Skin epidermis (tissue), 12 donors: ENCODE results near the gene PIP4K2B.

ENCODE experiments used
- H3K27ac ChIP-seq, 21 experiments: fragments of 200-600 bp; sonication (generic) in 11 of 21; one replicate each; pipeline ENCODE4 v1.5.0; 2020; ENCODE audit warnings: mild to moderate bottlenecking in 3 of 21, inconsistent platforms in 2 of 21, moderate library complexity in 2 of 21
- H3K4me3 ChIP-seq, 7 experiments: fragments of 200-600 bp; sonication (generic) in 2 of 7; one replicate each; pipeline ENCODE4 v1.5.0; 2020; ENCODE audit warnings: inconsistent platforms in 2 of 7, mild to moderate bottlenecking in 2 of 7, moderate library complexity in 1 of 7

Gene PIP4K2B

DNA sequence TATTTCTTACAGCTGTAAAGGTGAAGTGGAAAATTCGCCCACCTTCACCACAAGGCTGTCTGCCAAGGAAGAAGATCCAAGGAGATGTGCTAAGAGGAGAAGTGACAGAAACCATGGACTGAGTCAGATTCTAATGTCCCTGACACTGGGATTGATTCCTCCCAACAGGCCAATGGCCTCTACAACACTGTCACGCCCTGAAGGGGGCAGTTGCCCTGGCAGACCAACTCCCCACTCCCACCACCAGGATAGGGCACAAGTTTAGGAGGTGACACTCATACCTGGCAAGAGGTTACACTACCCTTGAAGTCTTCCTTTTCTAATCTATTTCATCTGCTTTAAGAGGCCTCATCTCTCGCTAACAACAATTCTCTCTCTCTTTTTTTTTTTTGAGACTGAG is 16.1 kb downstream of the PIP4K2B start:
- no peak overlapping the region for H3K27ac ChIP-seq
- H3K4me3 ChIP-seq, result no peak overlapping the region

DNA sequence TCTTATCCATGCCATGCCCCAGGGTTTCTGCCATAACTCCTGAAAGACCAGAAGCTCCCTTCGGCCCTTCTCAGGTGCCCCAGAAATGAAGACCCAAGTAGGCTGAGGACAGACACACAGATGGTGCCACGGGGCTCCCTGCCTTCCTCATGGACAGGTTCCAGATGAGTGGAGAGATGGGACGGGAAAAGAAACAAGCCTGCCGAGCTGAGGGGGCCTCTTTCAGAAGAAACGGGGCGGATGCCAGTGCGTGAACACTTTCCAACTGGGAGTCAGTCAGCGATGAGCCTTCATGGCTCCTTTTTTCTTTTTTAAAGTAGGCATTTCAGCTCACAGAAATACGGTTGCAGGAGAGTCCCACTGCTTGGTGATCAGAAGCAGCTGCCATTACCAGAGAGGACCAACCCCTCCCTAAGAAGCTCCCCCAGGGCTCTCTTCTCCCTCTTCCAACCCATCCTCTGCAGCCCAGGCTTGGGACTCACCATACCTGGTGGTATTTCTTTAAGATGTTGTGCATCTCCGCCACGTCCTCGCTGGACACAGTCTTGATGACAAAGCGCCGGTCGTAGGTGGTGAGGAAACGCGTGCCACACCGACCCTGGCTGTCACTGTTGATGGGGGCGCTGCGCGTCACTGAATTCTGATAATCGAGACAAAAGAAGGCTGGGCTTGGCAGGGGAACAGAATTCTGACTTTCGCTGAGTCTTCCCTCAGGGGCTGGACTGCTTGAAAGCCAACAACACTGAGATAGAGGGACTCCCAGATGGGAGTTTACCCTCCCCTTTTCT is 19.2 kb downstream of the PIP4K2B start:
- H3K27ac ChIP-seq, result no peak overlapping the region
- H3K4me3 ChIP-seq, result no peak overlapping the region

DNA sequence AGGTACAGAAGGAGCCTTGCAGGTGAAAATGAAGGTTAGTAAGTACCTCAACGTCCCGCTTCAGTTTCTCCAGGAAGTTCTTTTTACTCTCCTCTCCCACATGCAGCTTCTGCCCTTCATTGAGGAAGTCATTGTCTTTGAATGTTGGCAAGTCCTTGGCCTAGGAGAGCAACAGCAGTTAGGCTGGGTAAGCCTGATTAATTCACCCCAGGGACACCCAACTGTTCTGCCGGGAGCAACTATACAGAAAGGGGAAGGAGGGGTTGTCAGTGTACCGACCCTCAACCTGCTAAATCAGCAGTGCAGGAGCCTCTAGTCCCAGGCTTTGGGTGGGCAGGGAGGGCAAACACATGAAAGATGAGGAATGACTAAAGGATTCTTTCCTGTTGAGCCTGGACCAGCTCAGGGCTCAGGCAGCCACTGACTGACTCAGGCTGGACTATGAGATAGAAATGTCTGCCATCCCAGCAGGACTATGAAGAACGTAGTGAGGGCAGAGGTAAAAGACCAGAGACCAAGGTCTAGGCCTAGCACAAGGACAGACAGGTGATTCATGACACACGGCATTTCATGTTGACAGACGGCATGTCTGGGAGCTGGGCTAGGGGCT is 21.6 kb downstream of the PIP4K2B start:
- no peak overlapping the region for H3K27ac ChIP-seq

DNA sequence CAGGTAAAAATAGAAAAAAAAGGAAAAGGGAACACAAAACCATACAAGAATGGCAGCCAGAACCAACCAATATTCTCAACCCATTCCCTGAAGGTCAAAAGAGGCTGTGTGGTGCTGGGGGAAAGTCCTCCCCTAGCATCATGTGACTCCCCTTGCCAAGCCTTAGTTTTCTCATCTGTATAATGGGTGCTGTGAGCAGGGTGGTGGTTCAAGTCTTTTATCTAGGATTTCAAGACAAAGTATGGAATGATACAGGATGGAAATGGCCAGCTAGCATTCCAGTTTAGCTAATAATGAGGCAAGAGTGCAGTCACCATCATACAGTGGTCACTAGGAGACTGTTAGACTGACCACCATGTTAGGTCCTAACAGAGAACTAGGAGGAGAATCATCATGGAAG is 26.1 kb downstream of the PIP4K2B start:
- no peak overlapping the region for H3K27ac ChIP-seq
- no peak overlapping the region for H3K4me3 ChIP-seq

More for the DNA sequence above, 21.6 kb downstream of the PIP4K2B start:
- no peak overlapping the region for H3K4me3 ChIP-seq

DNA sequence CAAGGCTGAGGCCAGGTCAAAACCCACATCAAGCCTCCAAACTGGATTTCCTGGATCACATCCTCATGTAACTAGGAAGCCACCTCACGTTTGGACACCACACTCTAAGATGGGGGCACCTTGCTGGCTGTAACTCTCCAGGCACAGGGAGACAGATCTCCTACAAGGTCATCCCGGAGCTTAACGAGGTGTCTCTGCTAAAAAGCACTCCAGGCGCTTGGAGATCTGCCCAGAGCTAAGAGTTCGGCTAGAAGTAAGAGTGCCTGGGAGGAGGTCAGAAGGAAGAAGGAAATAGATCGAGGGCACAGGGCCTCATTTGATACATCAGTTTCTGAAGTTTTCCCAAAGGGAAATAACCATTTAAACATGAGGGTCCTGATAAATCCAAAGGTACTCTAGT is 30.9 kb downstream of the PIP4K2B start:
- H3K4me3 ChIP-seq, result no peak overlapping the region
- no peak overlapping the region for H3K27ac ChIP-seq

DNA sequence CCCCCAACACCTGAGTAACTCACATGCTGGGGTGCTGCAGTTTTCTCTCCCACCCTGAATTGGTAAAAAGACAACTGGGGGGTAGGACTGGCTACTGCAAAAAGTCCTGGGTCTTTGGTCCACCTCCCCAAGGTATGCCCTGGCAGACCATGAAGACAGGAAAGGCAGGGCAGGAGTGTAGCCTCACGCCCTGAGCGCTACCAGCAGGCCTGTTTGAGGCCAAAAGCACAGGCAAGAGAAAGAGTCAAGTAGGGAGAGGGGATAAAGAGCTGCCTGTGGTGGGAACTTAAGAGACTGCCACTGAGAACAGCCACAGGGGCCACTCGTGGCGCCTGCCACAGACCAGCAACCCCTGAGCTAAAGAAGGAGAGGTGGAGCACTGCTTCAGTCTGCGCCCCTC is 33.0 kb downstream of the PIP4K2B start:
- no peak overlapping the region for H3K27ac ChIP-seq
- no peak overlapping the region for H3K4me3 ChIP-seq

DNA sequence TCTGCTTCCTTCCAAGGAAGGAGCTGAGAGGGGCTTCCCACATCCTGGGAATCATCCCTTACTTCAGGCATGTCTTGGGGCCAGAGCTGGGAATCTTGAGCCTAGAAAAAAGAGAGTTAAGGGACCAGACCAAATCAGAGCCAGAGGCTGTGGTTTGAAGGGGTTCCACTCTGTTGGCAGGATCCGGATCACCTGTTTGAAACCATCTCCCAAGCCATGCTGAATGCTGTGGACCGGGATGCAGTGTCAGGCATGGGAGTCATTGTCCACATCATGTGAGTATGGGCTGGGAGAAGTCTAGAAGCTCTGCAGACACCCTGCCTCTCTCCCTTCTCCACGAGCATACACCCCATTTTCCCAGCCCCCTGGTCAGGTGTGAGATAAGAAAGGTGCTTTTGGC is 37.1 kb downstream of the PIP4K2B start:
- H3K4me3 ChIP-seq, result no peak overlapping the region
- no peak overlapping the region for H3K27ac ChIP-seq

DNA sequence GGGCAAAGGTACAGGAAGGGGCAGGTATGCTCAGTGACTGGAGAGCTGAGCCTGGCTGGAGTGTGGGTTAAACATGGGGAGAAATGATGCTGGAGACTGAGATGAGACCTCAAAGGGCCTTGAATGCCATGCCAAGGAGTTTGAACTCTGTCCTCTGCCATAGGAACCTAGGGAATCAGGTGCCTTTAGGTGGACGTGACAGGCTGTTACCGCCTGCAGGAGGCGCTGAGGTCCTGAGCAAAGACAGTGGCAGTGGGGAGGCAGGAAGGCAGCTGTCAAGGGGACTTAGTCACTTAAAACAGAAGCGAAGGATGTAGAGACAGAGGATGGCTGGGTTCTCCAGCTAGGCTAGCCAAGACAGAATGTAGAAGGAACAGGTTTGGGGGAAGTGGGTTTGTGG is 37.7 kb downstream of the PIP4K2B start:
- Histone ChIP-seq H3K27ac (no peak overlapping the region), H3K4me3 (no peak overlapping the region)

DNA sequence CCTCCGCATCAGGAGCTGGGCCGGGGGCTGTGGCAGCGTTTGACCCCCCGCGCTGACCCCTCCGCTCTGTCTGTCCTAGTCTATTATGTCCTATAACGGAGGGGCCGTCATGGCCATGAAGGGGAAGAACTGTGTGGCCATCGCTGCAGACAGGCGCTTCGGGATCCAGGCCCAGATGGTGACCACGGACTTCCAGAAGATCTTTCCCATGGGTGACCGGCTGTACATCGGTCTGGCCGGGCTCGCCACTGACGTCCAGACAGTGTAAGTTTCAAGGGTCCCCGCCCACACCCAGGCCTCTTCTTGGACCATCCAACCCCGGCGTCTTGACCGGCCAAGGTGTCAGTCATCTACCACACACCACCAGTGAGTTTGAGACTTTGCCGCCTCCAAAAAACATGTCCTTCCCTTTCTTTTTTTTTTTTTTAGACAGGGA is 46.3 kb downstream of the PIP4K2B start:
- H3K27ac ChIP-seq, result peak overlapping the region; percentile 67 to 97 (median 91)

DNA sequence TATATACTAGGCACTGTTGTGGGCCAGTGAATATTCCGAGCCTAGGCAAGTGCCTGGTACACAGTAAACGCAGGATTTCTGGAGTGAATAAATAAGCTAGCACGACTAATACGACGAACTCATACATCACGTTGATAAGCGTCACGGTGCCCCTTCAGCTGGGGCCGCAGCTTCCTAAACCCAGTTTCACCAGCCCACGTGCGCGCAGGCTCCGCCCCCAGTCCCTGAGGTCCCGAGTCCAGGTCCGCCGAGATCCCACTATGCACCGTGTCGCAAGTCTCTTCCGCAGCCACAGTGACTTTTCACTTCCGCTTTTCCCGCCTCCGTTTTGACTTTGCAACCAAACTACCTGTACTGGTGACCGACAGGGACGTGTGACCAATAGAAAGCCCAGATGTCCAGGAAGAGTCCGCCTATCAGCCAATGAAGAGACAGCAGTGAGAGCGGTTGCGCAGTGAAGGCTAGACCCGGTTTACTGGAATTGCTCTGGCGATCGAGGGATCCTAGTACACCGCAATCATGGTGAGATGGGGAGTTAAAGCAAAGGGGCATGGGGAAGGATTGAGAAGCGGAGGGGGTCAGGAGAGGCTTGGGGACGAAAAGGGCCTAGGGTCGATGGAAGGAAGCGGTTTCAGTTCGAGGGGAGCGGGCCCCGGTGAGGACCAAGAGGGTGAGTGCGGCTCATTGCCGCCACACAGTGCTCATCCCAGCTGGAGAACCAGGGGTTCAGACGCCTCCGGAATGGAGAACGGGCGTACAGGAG is 46.9 kb downstream of the PIP4K2B start, which contains the start of gene PSMB3:
TSS of gene PSMB3 (plus strand) at position 434 of the 763 bp plus-strand sequence. CDS start at position 520, 86 bp downstream.
- H3K27ac ChIP-seq, result peak within 1 kb of the TSS; percentile 67 to 97 (median 91)
- peak within 1 kb of the TSS; percentile 66 to 98 (median 83) for H3K4me3 ChIP-seq

More for the DNA sequence above, 46.3 kb downstream of the PIP4K2B start:
- H3K4me3 ChIP-seq, result peak overlapping the region; percentile 66 to 98 (median 83)

DNA sequence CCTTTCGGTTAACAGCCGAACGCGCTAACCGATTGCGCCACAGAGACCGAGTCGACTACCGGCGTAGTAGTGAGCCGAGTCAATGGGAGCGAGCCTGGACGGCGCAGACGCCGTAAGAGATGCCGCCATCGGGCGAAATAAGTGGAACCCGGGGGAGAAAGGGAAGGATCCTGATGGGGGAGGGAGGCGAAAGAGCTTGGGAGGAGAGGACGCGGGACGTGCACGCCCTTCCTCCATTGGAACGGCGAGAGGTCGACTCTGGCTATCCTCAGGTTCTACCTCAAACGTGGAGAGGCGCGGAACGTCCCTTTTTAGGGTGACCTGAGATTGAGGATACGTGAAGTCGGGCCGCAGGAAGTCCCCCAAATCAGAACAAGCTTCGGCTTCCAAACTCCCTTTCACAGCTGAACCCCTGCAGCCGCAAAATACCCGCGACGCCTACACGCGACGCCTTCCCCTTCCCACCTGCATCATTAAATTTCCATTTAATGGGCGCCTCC is 47.5 kb downstream of the PIP4K2B start:
- Histone ChIP-seq H3K27ac (peak overlapping the region; percentile 36 to 97 (median 84)), H3K4me3 (peak overlapping the region; percentile 66 to 98 (median 83))

DNA sequence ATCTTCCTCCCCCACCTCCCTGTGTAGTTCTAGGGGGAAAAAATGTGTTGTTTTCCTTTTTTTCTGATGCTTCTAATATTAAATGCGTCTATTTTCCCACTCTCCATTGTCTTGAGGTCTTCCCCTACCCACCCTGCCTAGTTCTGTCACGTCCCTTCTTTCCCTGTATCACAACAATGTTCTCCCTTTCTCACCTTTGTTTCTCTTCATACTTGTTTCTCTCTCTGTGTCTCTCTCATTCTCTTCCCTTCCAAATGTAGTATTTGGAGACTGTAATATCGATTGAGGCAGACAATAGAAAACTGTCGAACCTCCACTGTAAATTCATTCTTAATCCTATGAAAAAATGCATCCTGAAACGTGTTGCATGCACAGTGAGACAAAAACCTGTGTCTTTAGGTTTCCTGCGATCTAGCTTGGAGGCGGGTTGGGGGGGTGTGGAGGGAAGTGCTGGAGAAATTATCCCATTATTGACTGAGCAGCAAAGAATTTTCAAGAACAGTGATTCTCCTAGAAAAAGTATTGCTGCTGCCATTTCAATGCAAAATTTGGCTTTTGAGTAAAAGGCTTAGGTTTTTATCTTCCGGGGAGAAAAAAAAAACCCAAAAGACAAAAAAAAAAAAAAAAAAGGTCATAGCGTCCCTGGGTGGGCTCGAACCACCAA is 48.1 kb downstream of the PIP4K2B start:
- Histone ChIP-seq H3K4me3 (peak overlapping the region; percentile 66 to 98 (median 83)), H3K27ac (peak overlapping the region in 16 of 21 experiments; percentile 36 to 97 (median 84))

DNA sequence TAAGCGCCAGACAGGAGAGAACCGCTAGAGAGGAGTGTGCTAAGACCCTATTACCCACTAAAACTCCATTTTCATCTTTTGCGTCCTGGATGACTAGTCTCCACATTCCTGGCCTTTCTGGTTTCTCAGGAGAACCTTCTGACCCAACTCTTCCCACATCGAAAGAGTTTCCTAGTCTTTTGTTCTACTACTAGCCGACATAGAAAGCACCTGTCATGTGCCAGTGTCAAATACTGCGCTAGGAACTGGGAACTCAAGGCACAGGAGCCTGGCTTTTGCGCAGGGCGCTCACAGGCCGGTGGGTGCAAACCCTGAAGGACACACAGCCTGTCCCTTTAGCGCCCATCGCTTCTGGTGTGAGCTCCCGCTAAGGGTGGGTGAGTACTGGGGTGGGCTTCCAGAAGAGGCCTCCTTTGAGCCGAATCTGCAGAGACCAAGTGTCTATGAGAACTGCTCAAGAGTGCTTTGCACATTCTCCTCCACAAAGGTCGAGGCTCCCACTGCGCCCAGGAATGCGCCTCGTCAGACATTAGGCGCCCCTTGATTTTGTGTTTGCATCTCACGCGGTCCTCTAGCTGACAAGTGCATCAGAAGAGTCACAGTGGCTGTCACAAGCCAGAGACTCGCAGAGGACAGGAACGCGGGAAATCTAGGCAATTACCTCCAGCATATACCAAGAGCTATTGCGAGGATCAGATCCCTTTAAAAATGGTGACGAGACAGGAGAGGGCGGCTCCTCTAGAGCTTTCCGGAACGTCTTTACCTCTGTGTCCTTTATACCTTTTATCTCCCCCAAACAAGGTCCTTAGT is 48.8 kb downstream of the PIP4K2B start:
- Histone ChIP-seq H3K27ac (peak overlapping the region in 16 of 21 experiments; percentile 41 to 93 (median 76)), H3K4me3 (peak overlapping the region; percentile 43 to 98 (median 72))

DNA sequence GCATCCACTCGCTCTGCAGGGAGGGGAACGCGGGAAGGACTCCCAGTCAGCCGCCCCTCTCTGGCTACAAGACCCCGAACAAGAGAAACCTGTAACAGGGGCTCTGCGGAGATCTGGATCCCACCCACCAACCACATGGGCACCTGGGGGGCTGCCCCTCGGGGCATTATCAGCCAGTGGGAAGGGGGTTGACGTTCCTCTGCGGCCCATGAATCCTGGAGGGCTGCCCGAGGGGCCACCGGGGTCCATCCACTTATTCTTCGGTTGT is 49.4 kb downstream of the PIP4K2B start:
- peak overlapping the region; percentile 43 to 74 (median 68) for H3K4me3 ChIP-seq
- peak overlapping the region in 16 of 21 experiments; percentile 41 to 93 (median 76) for H3K27ac ChIP-seq

DNA sequence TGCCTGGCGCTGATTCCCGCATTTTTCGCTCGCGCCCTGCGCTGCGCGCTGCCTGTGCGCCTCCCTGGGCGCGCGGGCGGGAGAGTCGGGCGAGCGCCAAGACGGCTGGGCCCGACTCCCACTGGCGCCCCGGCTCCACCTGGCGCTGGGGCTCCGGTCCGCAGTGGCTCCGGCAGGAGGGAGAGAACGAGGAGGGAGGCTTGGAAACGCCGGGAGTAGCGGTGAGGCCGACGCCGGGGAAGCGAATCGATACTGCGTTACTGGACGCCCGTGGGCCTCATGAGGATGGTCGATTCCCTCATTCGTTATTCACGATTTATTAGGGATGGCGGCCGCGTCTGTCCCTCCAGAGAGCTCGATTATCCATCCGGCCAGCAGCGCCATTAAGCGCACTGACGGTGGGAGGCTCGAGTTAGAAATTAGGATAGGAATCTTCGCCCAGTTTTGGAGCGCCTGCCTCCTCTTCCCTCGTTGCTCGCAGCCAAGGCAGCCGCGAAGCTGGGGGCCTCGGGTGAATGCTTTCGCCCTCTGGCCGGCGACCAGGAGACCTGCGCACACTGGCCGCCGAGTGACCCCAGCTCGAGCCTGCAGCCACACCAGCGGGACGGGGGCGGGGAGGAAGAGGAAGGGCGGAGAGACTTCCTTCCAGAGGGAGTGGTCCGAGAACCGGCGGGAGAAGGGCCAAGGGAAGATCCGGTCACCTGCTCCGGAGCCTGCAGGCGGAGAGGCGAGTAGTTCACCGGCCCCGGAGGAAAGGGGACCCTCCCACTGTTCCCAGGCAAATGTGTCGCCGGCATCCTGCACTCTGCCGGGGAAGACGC is 49.9 kb downstream of the PIP4K2B start:
- H3K27ac ChIP-seq, result peak overlapping the region; percentile 30 to 93 (median 78)
- H3K4me3 ChIP-seq, result peak overlapping the region; percentile 43 to 74 (median 68)

DNA sequence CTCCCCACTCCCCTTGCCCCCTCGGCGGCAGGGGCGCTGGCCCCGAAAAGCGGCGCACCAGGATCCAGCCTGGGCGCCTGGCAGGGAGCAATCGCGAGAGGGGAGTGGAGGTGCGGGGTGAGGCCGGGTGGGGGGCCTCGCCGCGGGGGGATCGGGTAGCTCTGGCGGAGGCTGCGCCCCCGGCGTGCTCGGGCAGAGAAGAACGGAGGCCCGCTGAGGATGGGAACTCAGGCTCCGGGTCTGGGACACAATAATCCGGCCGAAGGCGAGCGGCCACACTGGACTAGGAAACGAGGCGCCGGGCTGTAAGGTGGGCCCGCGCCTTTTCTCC is 50.5 kb downstream of the PIP4K2B start:
- peak overlapping the region in 20 of 21 experiments; percentile 30 to 93 (median 78) for H3K27ac ChIP-seq
- peak overlapping the region; percentile 43 to 74 (median 68) for H3K4me3 ChIP-seq

DNA sequence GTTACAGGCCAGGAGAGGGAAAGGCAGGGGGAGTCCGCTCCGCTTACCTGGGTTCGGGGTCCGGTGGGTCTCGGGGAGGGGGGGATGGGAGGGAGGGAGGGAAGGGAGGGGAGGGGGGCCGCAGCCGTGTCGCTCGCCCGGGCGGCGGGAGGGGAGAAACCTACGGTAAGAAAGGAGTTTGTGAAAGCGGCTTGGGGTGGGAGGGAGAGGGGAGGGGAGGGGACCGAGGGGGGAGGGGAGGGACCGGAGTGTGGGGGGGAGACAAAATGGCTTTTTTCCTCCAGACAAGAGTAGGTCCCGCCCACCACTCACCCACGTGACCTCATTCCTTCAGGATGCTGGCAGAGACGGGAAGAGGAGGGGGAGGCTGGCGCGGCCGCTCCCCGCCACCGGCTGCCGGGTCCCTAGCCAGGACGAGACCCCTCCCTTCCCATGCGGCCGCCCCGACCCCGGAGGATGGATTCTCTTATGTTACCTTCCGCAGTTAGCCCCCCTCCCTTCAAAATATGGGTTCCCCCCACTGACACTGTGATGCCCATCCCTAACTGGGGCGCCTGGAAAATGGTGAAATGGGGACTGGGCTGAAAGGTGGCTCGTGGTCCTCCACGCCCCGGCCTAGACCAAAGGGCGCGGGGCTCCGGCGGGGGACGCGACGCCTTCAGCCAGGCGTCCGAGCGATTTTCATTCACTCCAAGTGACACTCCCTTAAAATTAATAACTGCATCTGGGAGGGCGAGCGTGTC is 51.0 kb downstream of the PIP4K2B start, which contains the start of gene PCGF2:
TSS of gene PCGF2 (minus strand) at position 188 of the 743 bp plus-strand sequence. CDS start 7,934 bp downstream, outside the sequence.
- Histone ChIP-seq H3K4me3 (peak within 1 kb of the TSS; percentile 43 to 74 (median 68)), H3K27ac (peak within 1 kb of the TSS; percentile 8 to 93 (median 80))
